ENCODE results near the gene BCAS1. TPM values are rescaled to one million over a fixed set of nuclear protein-coding genes. Genes with fewer than 3 reads are reported as not detected.

The BCAS1 gene
- total and polyA plus RNA-seq, 2 experiments from 2014 or later, result not detected

GRCh38 chr20:53894707-53895384 is 175.5 kb downstream of the BCAS1 start:
- no peak overlapping the region for H3K27ac ChIP-seq
- peaks cover 9% of the 10 kb centered on the region for H3K4me1 ChIP-seq (ENCODE audit: low read depth)
- H3K27me3 ChIP-seq, result no peaks in the 10 kb centered on the region
- H3K36me3 ChIP-seq, result no peaks in the 10 kb centered on the region
- TF ChIP-seq CTCF (IDR thresholded peaks at IDR 0.05; ENCODE audit: low read depth, low read length), result no peak
- no peak for DNase-seq (ENCODE audit: low read depth in 1 of 2, low spot score in 1 of 2)
- no peaks in the 10 kb centered on the region for H3K9me3 ChIP-seq (ENCODE audit: low read depth)
- no peak overlapping the region for H3K4me3 ChIP-seq

Other genes with a start within 250 kb of the BCAS1 start
- not detected in 2 replicates for gene CYP24A1, start 103.4 kb upstream of the BCAS1 start, total RNA-seq
- not detected in 2 replicates for gene CYP24A1, start 103.4 kb upstream of the BCAS1 start, polyA plus RNA-seq
- 75.5 and 92.9 TPM in 2 replicates for gene PFDN4, start 137.5 kb upstream of the BCAS1 start, total RNA-seq
- 56.9 and 72.0 TPM in 2 replicates for gene PFDN4, start 137.5 kb upstream of the BCAS1 start, polyA plus RNA-seq

All from cardiac muscle cell (in vitro differentiated cells and primary cell).